GM18502 (cell line): ENCODE data around the gene EHMT2.
A peak's percentile ranks its signal among the peaks of the same experiment; 100 is the strongest.
"Not testable (repeated sequence)": the region's sequence is repeated elsewhere in the genome, so short reads cannot be mapped to it uniquely, and the experiment has no call there.

Experiments
- ATAC-seq: cut with Tn5 transposase; IDR thresholded peaks from one replicate; pipeline ENCODE4 v1.9.1; 2021; ENCODE audit warnings: mild to moderate bottlenecking; ENCODE audit not compliant: unreplicated experiment, poor library complexity

The EHMT2 gene

DNA sequence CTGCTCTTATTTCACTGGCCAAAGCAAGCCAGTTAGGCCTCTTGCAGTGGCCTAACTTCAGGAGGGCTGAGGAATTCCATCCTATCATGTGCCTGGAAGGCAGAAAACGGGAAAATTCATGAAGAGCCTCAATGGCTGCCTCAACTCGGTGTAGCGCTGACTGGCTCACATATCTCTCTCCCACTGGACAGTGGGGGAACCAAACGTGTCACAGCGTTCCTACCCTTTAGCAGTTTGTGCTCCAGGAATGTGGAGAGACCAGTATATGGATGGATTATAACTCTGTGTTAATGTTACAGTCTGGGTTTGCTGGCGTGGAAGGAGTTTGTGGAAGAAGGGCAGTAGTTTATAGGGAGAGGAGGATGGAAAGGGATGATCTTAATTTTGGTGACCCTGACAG lies 18.3 kb upstream of the EHMT2 start:
- ATAC-seq = no peak

DNA sequence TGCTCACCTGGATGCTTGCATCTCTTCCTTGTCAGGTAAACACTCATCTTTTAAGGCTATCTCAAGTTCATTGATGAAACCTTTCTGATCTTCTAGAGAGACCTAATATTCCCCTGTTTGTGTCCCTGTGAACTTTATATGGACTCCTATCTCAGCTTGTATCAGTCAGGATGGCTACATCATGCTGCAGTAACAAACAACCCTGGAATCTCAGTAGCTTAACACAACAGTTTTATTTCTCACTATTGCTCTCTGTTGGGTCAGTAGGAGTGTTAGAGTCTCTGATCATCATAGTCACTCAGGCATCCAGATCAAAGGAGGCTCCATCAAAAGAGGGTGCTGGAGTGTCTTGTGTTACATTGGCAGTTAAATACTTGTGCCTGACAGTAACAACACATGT lies 17.9 kb upstream of the EHMT2 start:
- no peak for ATAC-seq

DNA sequence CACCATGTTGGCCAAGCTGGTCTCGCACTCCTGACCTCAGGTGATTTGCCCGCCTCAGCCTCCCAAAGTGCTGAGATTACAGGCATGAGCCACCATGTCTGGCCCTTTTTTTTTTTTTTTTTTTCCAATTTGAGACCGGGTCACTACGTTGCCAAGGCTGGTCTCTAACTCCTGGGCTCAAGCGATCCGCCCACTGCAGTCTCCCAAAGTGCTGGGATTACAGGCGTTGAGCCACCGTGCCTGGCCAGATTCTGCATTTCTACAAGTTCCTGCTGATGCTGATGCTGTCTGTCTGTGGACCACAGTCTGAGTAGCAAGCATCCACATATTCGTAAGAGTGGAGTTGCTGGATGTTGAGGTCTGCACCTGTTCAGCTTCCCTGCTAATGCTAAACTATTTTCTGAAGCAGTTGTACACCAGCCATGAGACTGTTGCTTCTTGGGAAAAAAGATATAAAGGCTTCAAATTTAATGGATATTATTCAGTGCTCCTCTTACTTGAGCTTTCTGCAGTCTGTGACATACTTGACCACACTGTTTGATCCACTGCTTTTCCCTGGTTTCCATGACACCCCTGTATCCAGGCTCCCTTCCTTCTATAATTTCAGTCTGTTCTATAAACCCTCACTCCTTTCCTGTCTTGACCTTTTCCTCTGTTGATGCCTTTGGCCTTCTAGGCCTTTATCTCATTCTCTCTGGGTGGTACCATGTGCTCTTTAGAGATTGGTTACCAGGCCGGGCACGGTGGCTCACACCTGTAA lies 14.5 kb upstream of the EHMT2 start:
- no peak for ATAC-seq

DNA sequence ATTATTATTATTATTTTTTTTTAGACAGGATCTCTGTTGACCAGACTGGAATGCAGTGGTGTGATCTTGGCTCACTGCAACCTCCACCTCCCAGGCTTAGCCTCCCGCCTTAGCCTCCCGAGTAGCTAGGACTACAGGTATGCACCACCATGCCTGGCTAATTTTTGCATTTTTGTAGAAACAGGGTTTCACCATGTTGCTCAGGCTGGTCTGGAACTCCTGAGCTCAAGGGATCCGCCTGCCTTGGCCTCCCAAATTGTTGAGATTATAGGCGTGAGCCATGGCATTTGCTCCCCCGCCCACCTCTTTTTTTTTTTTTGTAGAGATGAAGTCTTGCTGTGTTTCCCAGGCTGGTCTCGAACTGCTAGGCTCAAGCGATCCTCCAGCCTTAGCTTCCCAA lies 11.8 kb upstream of the EHMT2 start:
- ATAC-seq = not testable (repeated sequence)

DNA sequence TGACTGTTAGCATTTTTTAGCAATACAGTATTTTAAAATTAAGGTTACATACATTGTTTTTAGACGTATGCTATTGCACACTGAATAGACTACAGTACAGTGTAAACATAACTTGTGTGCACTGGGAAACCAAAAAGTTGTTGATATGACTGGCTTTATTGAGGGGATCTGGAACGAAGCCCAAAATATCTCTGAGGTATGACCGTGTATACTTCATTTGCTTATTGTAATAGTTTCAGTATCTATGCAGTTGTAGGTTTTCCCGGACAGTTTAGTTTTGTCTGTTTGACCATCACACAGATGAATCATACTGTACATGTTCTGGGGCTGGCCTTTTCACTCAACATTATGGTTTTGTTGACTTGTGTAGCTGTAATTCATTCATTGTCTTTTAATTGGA lies 11.3 kb upstream of the EHMT2 start:
- ATAC-seq = peak; percentile 73

DNA sequence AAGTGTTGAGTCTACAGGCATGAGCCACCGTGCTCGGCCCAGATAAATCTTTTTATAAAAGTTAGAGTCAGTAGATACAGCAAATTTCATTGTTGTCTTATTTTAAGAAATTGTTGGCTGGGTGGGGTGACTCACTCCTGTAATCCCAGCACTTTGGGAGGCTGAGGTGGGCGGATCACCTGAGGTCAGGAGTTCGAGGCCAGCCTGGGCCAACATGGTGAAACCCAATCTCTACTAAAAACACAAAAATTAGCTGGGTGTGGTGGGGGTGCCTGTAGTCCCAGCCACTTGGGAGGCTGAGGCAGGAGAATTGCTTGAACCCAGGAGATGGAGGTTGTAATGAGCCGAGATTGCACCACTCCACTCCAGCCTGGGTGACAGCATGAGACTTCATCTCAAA lies 10.8 kb upstream of the EHMT2 start:
- ATAC-seq = not testable (repeated sequence)

DNA sequence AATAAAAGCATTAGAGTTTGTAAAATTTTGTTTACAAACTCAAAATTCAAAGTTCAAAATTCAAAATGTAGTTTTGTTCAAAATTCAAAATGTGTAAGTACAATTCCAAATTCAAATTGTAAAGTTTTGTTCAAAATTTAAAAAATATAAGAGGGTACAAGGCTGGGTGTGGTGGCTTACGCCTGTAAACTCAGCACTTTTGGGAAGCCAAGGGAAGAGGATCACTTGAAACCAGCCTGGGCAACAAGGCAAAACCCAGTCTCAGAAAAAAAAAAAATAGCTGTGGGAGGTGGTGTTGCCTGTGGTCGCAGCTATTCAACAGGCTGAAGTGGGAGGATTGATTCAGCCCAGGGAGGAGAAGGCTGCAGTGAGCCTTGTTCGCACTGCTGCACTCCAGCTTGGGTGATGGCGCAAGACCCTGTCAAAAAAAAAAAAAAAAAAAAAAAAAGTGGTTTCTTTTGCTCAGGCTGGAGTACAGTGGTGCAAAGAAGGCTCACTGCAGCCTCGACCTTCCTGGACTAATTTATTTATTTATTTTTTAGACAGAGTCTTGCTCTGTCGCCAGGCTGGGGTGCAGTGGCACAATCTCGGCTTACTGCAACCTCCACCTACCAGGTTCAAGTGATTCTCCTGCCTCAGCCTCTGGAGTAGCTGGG lies 9.8 kb upstream of the EHMT2 start:
- ATAC-seq = no peak

DNA sequence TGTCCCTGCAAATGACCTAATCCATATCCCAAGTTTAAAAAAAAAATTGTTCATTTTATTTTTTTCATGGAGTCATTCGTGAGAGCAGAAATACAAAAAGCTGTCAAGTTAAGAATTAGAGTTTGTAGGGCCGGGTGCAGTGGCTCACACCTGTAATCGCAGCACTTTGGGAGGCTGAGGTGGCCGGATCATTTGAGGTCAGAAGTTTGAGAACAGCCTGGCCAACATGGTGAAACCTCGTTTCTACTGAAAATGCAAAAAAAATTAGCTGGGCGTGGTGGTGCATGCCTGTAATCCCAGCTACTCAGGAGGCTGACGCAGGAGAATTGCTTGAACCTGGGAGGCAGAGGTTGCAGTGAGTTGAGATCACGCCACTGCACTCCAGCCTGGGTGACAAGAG lies 9.2 kb upstream of the EHMT2 start:
- not testable (repeated sequence) for ATAC-seq

DNA sequence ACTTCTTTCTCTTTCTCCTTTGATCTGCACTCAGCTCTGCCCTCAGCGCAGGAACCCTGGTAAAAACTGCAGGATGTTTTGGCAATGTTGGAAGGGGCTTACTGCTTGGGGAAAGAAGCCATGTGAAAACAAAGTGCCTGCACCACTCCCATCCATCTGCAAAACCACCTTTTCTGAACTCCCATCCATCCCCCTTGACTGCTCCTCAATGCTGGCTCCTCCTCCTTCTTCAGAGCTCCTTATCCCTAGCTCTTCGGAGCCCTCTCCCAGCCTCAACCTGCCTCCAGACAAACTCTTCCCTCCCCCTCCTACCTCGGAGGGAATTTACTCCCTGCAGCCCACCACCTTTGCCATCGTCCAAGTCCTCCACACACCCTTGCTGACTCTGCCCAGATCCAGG lies 8.6 kb upstream of the EHMT2 start:
- no peak for ATAC-seq

DNA sequence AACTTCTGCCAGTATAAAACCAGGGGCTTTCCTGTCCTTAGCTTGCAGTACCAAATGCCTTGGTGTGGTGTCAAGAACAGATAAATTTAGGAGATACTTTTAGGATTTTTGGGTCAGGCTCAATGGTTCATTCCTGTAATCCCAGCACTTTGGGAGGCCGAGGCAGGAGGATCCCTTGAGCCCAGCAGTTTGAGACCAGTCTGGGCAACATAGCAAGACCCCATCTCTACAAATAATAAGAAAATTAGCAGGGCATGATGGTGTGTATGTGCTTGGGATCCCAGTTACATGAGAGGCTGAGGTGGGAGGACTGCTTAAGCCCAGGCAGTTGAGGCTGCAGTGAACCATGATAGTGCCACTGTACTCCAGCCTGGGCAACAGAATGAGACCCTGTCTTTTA lies 7.5 kb upstream of the EHMT2 start:
- ATAC-seq = no peak

DNA sequence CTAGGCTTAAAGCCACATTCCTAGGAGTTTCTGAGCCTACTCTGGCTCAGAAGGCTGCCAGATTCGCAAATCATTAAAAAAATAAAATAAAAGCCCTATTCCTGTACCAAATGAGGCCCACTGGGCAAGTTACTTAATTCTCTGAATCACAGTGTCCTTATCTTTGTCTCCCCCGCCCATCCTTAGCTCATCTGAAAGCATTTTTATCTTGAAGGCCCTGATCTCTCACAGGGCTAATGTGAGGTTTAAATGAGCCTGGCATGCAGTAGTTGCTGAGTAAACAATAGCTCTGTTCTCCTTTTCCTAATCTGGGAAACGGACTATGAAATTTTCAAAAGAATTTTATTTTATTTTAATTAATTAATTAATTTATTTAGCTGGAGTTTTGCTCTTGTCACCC lies 6.5 kb upstream of the EHMT2 start:
- no peak for ATAC-seq

DNA sequence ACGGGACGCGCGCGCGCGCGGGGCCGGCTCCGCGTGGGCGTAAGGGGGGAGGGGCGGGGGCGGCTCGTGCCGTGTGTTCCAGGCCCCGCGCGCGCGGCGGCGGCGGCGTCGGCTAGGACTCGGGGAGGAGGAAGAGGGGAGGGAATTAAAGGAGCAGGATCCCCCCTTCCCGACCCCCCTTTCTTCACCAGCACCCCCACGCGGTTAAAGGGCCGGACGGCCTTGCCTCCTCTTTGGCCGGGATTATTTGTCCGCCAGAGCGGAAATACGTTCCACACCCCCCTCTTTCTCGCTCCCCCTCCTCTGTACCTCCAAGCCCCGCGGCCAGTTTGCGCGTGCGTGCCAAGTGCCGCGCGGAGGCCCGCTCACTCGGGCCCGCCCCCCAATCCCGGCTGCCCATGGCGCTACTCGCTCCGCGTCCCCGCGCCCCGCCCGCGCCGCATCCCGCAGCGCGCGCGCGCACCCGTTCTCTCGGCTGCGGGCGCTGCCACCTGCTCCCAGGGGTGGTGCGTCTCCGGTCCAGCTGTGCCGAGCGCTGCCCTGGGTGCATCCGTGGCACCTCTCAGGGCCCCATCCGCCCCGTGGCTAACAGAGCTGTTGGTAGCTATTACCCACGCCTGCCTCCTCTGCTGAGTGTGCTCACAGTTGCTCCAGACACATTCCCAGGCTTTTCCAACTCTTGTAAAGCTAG lies 4.6 kb upstream of the EHMT2 start, which contains the start of gene ZBTB12:
Gene ZBTB12 (minus strand): TSS at position 134 of the 691 bp plus-strand sequence. CDS start 781 bp downstream, outside the sequence.
- peak; percentile 54 for ATAC-seq

DNA sequence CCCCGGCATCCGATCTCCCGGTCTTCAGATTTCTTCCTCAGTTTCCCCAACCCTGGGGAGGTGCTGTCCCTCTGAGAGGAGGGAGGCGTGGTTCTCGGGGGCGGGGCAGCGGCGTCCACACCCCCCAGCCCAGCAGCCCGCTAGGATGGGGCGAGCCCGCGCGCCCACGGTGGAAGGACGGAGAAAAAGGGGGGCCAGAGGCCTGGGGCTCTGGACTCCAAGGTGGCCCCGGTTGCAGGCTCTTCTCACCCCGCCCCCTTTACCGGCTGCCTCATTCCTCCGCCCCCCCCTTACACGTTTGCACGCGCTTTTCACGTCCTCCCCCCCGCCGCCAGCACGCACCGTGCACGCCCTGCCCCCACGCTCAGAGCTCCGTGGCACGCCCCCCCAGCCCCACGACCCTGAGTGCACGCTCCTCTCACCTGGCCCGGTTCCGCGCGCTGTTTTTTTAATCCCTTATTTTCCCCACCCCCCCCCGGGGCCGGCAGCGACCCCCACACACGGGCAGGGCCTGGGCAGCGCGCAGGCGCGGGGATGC lies 4.0 kb upstream of the EHMT2 start:
- no peak for ATAC-seq

DNA sequence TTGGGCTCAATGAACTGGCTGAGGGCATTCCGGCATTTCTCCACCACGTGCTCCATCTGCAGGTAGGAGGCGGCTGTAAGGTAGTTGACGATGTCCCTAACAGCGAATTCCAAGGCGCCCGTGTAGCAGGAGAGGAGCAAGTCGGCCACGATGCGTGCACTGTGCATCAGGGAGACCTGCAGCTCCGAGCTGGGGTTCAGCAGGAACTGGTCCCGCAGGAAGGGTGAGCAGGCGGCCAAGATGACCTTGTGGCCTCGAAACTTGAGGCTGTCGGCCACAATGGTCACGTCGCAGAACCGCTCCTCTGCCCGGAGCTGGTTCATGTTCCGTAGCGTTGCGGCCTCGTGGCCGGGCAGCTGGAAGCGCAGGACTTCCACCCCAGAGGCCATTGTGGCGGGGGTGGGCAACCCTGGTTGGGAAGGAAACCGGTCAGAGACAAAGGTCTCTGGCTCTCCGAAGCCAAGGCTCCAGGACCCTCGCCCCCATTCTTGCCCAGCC lies 3.5 kb upstream of the EHMT2 start:
- ATAC-seq = no peak

DNA sequence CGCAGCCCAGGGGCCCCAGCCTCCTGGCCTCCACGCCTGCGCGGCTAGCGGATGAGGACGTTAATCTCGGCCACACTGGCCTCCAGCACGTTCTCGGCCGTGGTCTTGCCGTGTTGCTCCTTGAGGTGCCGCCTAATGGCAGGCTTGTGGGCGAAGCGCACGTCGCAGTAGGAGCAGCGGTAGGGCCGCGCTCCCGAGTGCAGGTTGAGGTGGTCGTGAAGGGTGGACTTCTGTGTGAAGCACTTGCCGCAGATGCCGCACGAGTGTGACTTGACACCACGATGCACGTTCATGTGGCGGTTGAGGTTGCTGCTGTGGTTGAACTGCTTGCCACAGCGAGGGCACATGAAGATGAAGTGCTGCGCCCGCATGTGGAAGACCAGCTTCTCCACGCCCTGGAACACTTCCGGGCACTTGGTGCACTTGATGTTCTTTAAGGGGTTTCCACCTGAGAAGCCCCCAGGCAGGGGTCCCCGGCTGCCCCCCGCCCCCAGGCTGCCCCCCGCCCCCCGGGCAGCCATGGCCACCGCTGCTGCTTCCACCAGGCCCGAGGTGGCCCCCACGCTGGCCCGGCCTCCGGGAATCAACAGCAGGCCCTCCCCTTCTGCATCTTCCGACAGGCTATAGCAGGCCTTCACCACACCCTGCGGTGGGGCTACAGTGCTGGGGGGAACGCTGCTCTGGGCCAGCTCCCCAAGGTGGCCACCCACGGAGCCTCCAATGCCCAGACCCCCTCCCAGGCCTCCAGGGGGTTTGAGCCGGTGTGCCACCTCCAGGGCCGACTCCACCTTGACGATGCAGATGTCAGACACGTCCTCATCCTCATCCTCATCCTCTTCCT lies 2.6 kb upstream of the EHMT2 start:
- no peak for ATAC-seq

DNA sequence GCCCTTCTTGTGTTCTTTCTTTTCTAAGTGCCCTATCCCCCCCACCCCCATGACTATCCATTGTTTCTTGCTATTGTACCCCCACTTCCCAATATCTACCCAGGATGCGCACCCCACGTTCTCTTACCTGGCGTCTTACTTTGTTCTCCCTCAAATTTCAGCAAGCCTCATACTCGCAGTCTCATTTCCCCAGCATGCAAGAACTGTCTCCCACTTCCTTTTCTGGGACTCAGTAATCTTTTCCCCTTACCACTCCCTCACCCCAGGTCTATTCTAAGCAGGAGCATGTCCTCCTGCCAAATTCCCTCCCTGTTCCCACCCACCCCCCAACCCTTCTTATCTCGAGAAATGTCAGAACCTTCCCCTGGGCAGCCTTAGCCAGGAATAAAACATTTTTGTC lies 1.7 kb upstream of the EHMT2 start:
- ATAC-seq = no peak

DNA sequence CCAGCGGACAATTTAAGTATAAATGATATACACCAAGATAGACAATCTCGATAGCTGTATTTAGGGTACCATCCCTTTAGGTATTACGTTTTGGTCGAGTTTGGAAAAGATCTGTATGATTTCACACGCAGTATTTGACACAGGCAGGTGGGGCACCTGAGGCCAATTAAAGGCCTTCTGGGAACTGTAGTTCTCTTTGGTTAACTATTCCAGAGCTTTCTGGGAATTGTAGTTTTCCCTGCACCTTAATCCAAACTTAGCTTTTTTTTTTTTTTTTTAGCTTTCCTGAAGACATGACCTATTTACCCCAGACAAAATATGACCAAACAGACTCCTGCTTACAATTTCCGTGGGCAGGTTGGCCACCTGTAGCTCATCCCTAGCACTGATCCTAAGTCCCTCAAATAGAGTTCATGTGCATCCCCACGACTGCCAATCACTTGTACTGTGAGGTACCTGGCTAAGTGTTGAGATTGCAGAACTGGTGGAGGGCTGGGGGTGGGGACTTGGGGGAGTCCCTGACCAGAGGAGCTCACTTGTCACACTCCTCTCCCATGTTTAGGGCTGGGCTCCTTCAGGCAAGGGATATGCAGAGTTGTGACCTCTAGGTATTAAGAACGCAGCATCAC lies 999 bp upstream of the EHMT2 start:
- no peak for ATAC-seq

DNA sequence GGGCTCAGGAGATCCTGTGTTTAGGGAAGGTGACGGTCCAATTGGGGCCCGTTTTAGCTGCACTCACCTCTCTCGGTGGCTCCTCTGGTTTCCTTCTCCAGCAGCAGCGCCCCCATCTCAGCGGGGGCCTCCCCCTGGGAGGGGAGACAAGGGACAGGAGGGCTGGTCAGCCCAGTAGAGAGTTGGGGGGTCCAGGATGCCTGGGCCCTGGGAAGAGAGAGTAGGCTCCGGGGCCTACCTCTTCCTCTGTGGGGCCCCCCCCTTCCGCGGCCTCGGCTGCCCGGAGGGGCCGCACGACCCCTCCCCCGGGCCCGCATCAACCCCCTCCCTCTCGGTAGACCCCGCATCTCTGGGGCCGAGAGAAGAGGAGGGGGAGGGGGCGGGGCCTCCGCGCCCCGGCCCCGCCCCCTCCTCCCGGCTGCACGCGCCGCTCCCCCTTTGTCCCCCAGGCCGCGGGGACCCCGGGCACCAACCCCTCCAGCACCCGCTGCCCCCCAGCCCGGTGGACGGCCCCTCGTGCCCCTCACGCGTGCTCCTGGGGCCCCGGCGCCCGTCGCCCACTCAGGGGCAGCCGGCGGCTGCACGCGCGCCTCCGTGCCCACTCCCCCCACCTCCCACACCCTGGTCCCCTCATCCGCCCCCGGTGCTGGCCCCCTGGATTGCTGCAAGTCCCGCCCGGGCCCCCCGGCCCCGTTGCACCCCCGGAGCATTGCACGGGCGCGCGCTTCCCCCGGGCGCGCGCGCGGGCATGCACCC lies 464 bp downstream of the EHMT2 start:
- ATAC-seq = no peak

DNA sequence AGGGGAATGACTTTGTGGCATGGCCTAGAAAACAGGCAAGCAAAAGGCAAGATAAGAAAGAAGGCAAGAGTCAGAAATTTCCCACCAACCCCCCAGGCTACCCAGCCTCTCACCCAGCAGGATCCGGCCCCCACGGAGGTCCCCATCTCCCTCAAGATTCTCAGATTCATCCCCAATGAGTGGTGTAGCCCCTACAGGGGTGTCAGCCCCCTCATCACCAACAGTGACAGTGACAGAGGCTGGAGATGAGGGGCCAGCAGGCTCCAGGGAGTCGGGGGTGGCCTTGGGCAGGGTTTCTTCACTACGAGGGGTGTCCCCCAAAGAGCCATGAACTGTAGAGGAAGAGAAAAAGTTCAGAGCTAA lies 1.0 kb downstream of the EHMT2 start:
- no peak for ATAC-seq
